OCI-LY7 (cell line): ENCODE measurements around the gene TARP.

ENCODE experiments used
- EZH2phosphoT487 ChIP-seq: fragments of 200-600 bp; sonication (generic); IDR thresholded peaks from 2 replicates; pipeline ENCODE4 v1.6.1; 2018; ENCODE audit warnings: low read depth, borderline replicate concordance, mild to moderate bottlenecking, mixed run types, antibody characterized with exemption, low read length, moderate library complexity, mixed read lengths
- TF ChIP-seq, protein P1 (sequence below): fragments of 200-600 bp; sonication (generic); conservative IDR thresholded peaks from 2 replicates; pipeline ENCODE4 v1.5.1; 2014; ENCODE audit warnings: mild to moderate bottlenecking, antibody characterized with exemption, low read length, moderate library complexity, mixed read lengths

DNA sequence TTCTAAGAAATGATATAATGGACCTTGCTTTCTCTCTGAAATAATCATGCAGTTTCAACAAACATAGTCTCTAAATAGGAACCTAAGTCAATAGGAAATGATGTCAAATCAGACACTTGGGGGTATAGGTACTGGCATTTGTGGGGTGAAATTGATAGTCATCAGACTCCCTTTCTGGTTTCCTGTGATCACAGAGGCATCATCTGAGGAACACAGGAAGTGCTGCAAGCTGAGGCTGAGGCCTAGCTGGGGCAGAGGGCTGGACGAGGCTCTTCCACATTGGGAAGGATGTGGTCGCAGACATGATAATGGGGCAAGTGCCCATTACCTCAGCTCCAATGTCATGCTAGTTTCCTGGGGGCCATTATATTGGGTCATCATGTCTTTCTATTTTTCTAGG lies 33.5 kb upstream of the TARP start:
- TF ChIP-seq, protein P1, sequence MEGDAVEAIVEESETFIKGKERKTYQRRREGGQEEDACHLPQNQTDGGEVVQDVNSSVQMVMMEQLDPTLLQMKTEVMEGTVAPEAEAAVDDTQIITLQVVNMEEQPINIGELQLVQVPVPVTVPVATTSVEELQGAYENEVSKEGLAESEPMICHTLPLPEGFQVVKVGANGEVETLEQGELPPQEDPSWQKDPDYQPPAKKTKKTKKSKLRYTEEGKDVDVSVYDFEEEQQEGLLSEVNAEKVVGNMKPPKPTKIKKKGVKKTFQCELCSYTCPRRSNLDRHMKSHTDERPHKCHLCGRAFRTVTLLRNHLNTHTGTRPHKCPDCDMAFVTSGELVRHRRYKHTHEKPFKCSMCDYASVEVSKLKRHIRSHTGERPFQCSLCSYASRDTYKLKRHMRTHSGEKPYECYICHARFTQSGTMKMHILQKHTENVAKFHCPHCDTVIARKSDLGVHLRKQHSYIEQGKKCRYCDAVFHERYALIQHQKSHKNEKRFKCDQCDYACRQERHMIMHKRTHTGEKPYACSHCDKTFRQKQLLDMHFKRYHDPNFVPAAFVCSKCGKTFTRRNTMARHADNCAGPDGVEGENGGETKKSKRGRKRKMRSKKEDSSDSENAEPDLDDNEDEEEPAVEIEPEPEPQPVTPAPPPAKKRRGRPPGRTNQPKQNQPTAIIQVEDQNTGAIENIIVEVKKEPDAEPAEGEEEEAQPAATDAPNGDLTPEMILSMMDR = no peak
- TF ChIP-seq EZH2phosphoT487 = no peak
